ENCODE data around the gene SPATA2L. TPM values are rescaled to one million over a fixed set of nuclear protein-coding genes. Genes with fewer than 3 reads are reported as not detected.

The SPATA2L gene
- polyA plus RNA-seq, 1 of the 3 experiments (the other 2 are of a cell fraction) = 8.6 TPM

- Histone ChIP-seq H3K36me3 (replicated peaks in 1 of 2; ENCODE audit: control insufficient read depth in 1 of 2, insufficient read depth in 2 of 2, low read length in 1 of 2) (peaks cover 11 to 28% of the 10 kb centered on the region in 2 experiments), H4K20me1 (ENCODE audit: insufficient read depth) (no peaks in the 10 kb centered on the region), H3K4me2 (no peak overlapping the region), H2AFZ (ENCODE audit: low read depth) (no peak overlapping the region), H3K27me3 (ENCODE audit: insufficient read depth) (no peaks in the 10 kb centered on the region), H3K9me2 (no peaks in the 10 kb centered on the region), H3K4me3 (ENCODE audit: low read depth in 2 of 2, low read length in 1 of 2) (no peak overlapping the region), H3K4me1 (ENCODE audit: control insufficient read depth in 1 of 2, insufficient read depth in 2 of 2, low read depth in 1 of 2, low read length in 1 of 2) (peaks cover 0 to 13% of the 10 kb centered on the region in 2 experiments; a peak in 1 of 4 replicates), H3K9ac (no peak overlapping the region), H3K79me2 (ENCODE audit: insufficient read depth) (peaks cover 45% of the 10 kb centered on the region), H3K9me3 (no peaks in the 10 kb centered on the region), H3K27ac (ENCODE audit: low read depth in 2 of 2, low read length in 1 of 2) (no peak overlapping the region), H3F3A (replicated peaks; ENCODE audit: insufficient read depth) (no peaks in the 10 kb centered on the region)
- ChIA-PET CTCF (interaction anchor here (1.6 kb wide), 1 partner anchor 20 kb away, joined by 4 read pairs; no protein-coding TSS in a partner anchor), POLR2A (no interaction called here)
- no peak for DNase-seq
- 97% methylated on average over 9 of the region's 9 CpGs for WGBS (ENCODE audit: low lambda C conversion rate)
- TF ChIP-seq USF1 (IDR thresholded peaks at IDR 0.05; ENCODE audit: borderline replicate concordance, low read depth) (no peak), RFX5 (IDR thresholded peaks at IDR 0.05; ENCODE audit: low read length) (no peak)
These were observed 40.3 kb downstream of the SPATA2L start for GRCh38 chr16:89661215-89661614.

GRCh38 chr16:89660146-89660545, 41.4 kb downstream of the SPATA2L start:
- Histone ChIP-seq H2AFZ (ENCODE audit: low read depth) (no peak overlapping the region), H3K27ac (ENCODE audit: low read depth in 2 of 2, low read length in 1 of 2) (no peak overlapping the region), H3F3A (replicated peaks; ENCODE audit: insufficient read depth) (no peaks in the 10 kb centered on the region), H3K9ac (no peak overlapping the region), H3K79me2 (ENCODE audit: insufficient read depth) (peaks cover 56% of the 10 kb centered on the region), H3K4me3 (ENCODE audit: low read depth in 2 of 2, low read length in 1 of 2) (no peak overlapping the region), H3K9me3 (no peaks in the 10 kb centered on the region), H3K9me2 (no peaks in the 10 kb centered on the region), H3K4me1 (ENCODE audit: control insufficient read depth in 1 of 2, insufficient read depth in 2 of 2, low read depth in 1 of 2, low read length in 1 of 2) (peaks cover 0 to 13% of the 10 kb centered on the region in 2 experiments; a peak in 1 of 4 replicates), H3K36me3 (replicated peaks in 1 of 2; ENCODE audit: control insufficient read depth in 1 of 2, insufficient read depth in 2 of 2, low read length in 1 of 2) (peaks cover 11 to 23% of the 10 kb centered on the region in 2 experiments), H3K4me2 (no peak overlapping the region), H4K20me1 (ENCODE audit: insufficient read depth) (no peaks in the 10 kb centered on the region), H3K27me3 (ENCODE audit: insufficient read depth) (no peaks in the 10 kb centered on the region)
- no peak for TF ChIP-seq USF1 (IDR thresholded peaks at IDR 0.05; ENCODE audit: borderline replicate concordance, low read depth)
- no peak for TF ChIP-seq JUND (IDR thresholded peaks at IDR 0.05)
- no peak for TF ChIP-seq IRF3 (IDR thresholded peaks at IDR 0.05; ENCODE audit: low read depth, low read length)
- no peak for TF ChIP-seq EP300 (IDR thresholded peaks at IDR 0.05; ENCODE audit: borderline replicate concordance in 1 of 2, low read depth in 1 of 2, low read length in 1 of 2)
- TF ChIP-seq SIN3A (IDR thresholded peaks at IDR 0.05; ENCODE audit: borderline replicate concordance, low read depth, low read length) = no peak
- no peak for TF ChIP-seq SMC3 (IDR thresholded peaks at IDR 0.05; ENCODE audit: low read depth, low read length)
- no peak for TF ChIP-seq FOXM1 (IDR thresholded peaks at IDR 0.05; ENCODE audit: low read depth)
- TF ChIP-seq CTCF (IDR thresholded peaks at IDR 0.05) = no peak
- TF ChIP-seq FOXJ3 (CRISPR knock-in tag; IDR thresholded peaks at IDR 0.05) = no peak
- no peak for TF ChIP-seq TAF1 (IDR thresholded peaks at IDR 0.05; ENCODE audit: borderline replicate concordance, low read depth, low read length)
- no peak for TF ChIP-seq RAD21 (IDR thresholded peaks at IDR 0.05; ENCODE audit: low read length)
- TF ChIP-seq YY1 (IDR thresholded peaks at IDR 0.05; ENCODE audit: low read depth) = no peak
- TF ChIP-seq FOSL2 (IDR thresholded peaks at IDR 0.05; ENCODE audit: borderline replicate concordance, low read depth) = no peak
- no peak for TF ChIP-seq REST (IDR thresholded peaks at IDR 0.05; ENCODE audit: low read depth, low read length)
- TF ChIP-seq ELF1 (IDR thresholded peaks at IDR 0.05) = no peak
- TF ChIP-seq GABPA (IDR thresholded peaks at IDR 0.05; ENCODE audit: low read depth) = no peak
- 96% methylated on average over 7 of the region's 7 CpGs for WGBS (ENCODE audit: low lambda C conversion rate)
- ChIA-PET POLR2A (no interaction called here), CTCF (interaction anchor here (0.6 to 2.9 kb wide), 3 partner anchors 8 to 25 kb away, joined by 3 to 8 read pairs (median 4); no protein-coding TSS in a partner anchor)
- no peak for DNase-seq

All from SK-N-SH (cell line).